H1 (cell line): ENCODE data around the gene SLC2A13. TPM values are rescaled to one million over a fixed set of nuclear protein-coding genes. Genes with fewer than 3 reads are reported as not detected.

Source experiments
- CTCF ChIA-PET: fragments of 300-600 bp; sonication (Branson Sonifier 250); formaldehyde crosslinking; loops from one replicate; lab custom pipeline; 2021; ENCODE audit not compliant: partially characterized antibody; lab: Charles Lee
- POLR2A ChIA-PET: fragments of 300-600 bp; sonication (Branson Sonifier 250); formaldehyde crosslinking; loops from one replicate; lab custom pipeline; 2021; ENCODE audit warnings: inconsistent platforms; ENCODE audit not compliant: partially characterized antibody; lab: Charles Lee
- DNase-seq, 2 experiments: peaks; one replicate each; pipeline versions ENCODE4 v3.0.0 to v3.0.0-alpha.2; 2010 to 2022; ENCODE audit warnings: low spot score in 2 of 2, low read depth in 1 of 2, mixed read lengths in 1 of 2
- FAIRE-seq: peaks from 2 replicates; lab custom pipeline; 2011; peaks lifted over from hg19 to GRCh38; lab: Jason Lieb, UNC
- H2AFZ ChIP-seq: 2 replicates; pipeline ENCODE4 v1.8.1; 2012; ENCODE audit warnings: low read length, inconsistent platforms
- H2AK5ac ChIP-seq: 2 replicates; pipeline ENCODE4 v1.6.1; 2013; ENCODE audit warnings: low read depth, low read length
- H2BK120ac ChIP-seq: replicated peaks from 2 replicates; pipeline ENCODE3; 2013; ENCODE audit warnings: low read depth, low read length, inconsistent platforms
- H2BK12ac ChIP-seq: 2 replicates; pipeline ENCODE4 v1.6.1; 2013; ENCODE audit warnings: low read depth, low read length
- H2BK15ac ChIP-seq: 2 replicates; pipeline ENCODE4 v1.6.1; 2013; ENCODE audit warnings: low read length
- H2BK20ac ChIP-seq: 2 replicates; pipeline ENCODE4 v1.6.1; 2013; ENCODE audit warnings: low read length
- H2BK5ac ChIP-seq: 2 replicates; pipeline ENCODE4 v1.6.1; 2013; ENCODE audit warnings: low read depth, low read length
- H3K14ac ChIP-seq: 2 replicates; pipeline ENCODE4 v1.6.1; 2013; ENCODE audit warnings: inconsistent platforms; ENCODE audit not compliant: insufficient read length
- H3K18ac ChIP-seq: 2 replicates; pipeline ENCODE4 v1.6.1; 2013; ENCODE audit warnings: low read length; ENCODE audit errors: extremely low read depth
- H3K23ac ChIP-seq: 2 replicates; pipeline ENCODE4 v1.6.1; 2013; ENCODE audit warnings: inconsistent platforms; ENCODE audit not compliant: insufficient read length
- H3K23me2 ChIP-seq: 2 replicates; pipeline ENCODE4 v1.6.1; 2013; ENCODE audit warnings: low read depth, low read length
- H3K27ac ChIP-seq: 2 replicates; pipeline ENCODE4 v1.6.1; 2011; ENCODE audit warnings: low read depth, low read length, inconsistent platforms
- H3K27me3 ChIP-seq, 4 experiments: replicated peaks in 1 of 4; 1 replicate in 1 of 4; 2 replicates in 3 of 4; pipeline versions ENCODE4 v1.6.1 to v1.8.1; 2011 to 2013; ENCODE audit warnings: low read length in 3 of 4, mild to moderate bottlenecking in 3 of 4, inconsistent platforms in 2 of 4, mixed read lengths in 2 of 4, moderate library complexity in 1 of 4; ENCODE audit not compliant: control insufficient read depth in 3 of 4, insufficient read depth in 3 of 4; ENCODE audit errors: extremely low read depth in 1 of 4
- H3K36me3 ChIP-seq, 4 experiments: 2 replicates each; pipeline versions ENCODE4 v1.6.1 to v1.8.1; 2011 to 2013; ENCODE audit warnings: mild to moderate bottlenecking in 4 of 4, low read length in 3 of 4, moderate library complexity in 2 of 4, control low read depth in 1 of 4, inconsistent platforms in 1 of 4; ENCODE audit not compliant: insufficient read depth in 4 of 4, control insufficient read depth in 2 of 4
- H3K4ac ChIP-seq: replicated peaks from 2 replicates; pipeline ENCODE3; 2013; ENCODE audit warnings: low read length, low read depth, mixed read lengths, inconsistent platforms; ENCODE audit not compliant: insufficient read length
- H3K4me1 ChIP-seq, 4 experiments: replicated peaks in 1 of 4; 1 replicate in 1 of 4; 2 replicates in 3 of 4; pipeline versions ENCODE4 v1.6.1 to v1.8.1; 2011 to 2013; ENCODE audit warnings: low read length in 3 of 4, inconsistent platforms in 2 of 4, mixed read lengths in 1 of 4; ENCODE audit not compliant: insufficient read depth in 4 of 4, control insufficient read depth in 3 of 4
- H3K4me2 ChIP-seq, 2 experiments: 2 replicates each; pipeline versions ENCODE4 v1.6.1 to v1.8.1; 2011 to 2013; ENCODE audit warnings: low read depth in 2 of 2, low read length in 2 of 2, control low read depth in 1 of 2, inconsistent platforms in 1 of 2, mild to moderate bottlenecking in 1 of 2; ENCODE audit not compliant: insufficient read depth in 1 of 2
- H3K4me3 ChIP-seq, 4 experiments: fragments of 200-600, 300-600 bp in 1 of 4; sonication (generic), shearing (Covaris generic), sonication (Bioruptor Twin) in 1 of 4; 2 replicates each; pipeline versions ENCODE4 v1.5.1 to v1.8.1; 2011 to 2016; ENCODE audit warnings: low read length in 4 of 4, low read depth in 3 of 4, control low read depth in 2 of 4, inconsistent platforms in 2 of 4, mild to moderate bottlenecking in 2 of 4, mixed read lengths in 1 of 4, moderate library complexity in 1 of 4; ENCODE audit not compliant: insufficient read depth in 2 of 4; ENCODE audit errors: extremely low read depth in 1 of 4
- H3K56ac ChIP-seq: replicated peaks from 2 replicates; pipeline ENCODE3; 2013; ENCODE audit warnings: low read depth, mild to moderate bottlenecking, mixed read lengths, low read length, inconsistent platforms; ENCODE audit not compliant: insufficient read length
- H3K79me1 ChIP-seq: 2 replicates; pipeline ENCODE4 v1.6.1; 2013; ENCODE audit warnings: low read depth, low read length, control low read depth
- H3K79me2 ChIP-seq, 2 experiments: 2 replicates each; pipeline versions ENCODE4 v1.6.1 to v1.8.1; 2012 to 2013; ENCODE audit warnings: low read length in 2 of 2, mild to moderate bottlenecking in 2 of 2, inconsistent platforms in 1 of 2; ENCODE audit not compliant: insufficient read depth in 2 of 2, control insufficient read depth in 1 of 2
- H3K9ac ChIP-seq, 4 experiments: replicated peaks in 1 of 4; 1 replicate in 1 of 4; 2 replicates in 3 of 4; pipeline versions ENCODE4 v1.6.1 to v1.8.1; 2011 to 2013; ENCODE audit warnings: low read depth in 3 of 4, low read length in 3 of 4, control low read depth in 2 of 4, mild to moderate bottlenecking in 2 of 4, moderate library complexity in 2 of 4, inconsistent platforms in 1 of 4; ENCODE audit errors: extremely low read depth in 1 of 4
- H3K9me3 ChIP-seq, 2 experiments: 2 replicates each; pipeline versions ENCODE4 v1.6.1 to v1.8.1; 2012 to 2013; ENCODE audit warnings: mild to moderate bottlenecking in 2 of 2, moderate library complexity in 2 of 2, control low read depth in 1 of 2, inconsistent platforms in 1 of 2, low read depth in 1 of 2, low read length in 1 of 2, mixed read lengths in 1 of 2; ENCODE audit not compliant: insufficient read depth in 2 of 2
- H4K20me1 ChIP-seq, 2 experiments: replicated peaks in 1 of 2; 2 replicates each; pipeline versions ENCODE3 to v1.8.1; 2011 to 2013; ENCODE audit warnings: inconsistent platforms in 2 of 2, low read length in 2 of 2, mild to moderate bottlenecking in 1 of 2; ENCODE audit not compliant: insufficient read depth in 2 of 2, control insufficient read depth in 1 of 2
- H4K5ac ChIP-seq: 2 replicates; pipeline ENCODE4 v1.6.1; 2013; ENCODE audit warnings: low read length, low read depth, mixed read lengths, inconsistent platforms; ENCODE audit not compliant: insufficient read length
- H4K8ac ChIP-seq: 2 replicates; pipeline ENCODE4 v1.8.0; 2013; ENCODE audit warnings: mild to moderate bottlenecking, moderate library complexity, low read length, inconsistent platforms; ENCODE audit not compliant: insufficient read depth; ENCODE audit errors: extremely low read depth
- H4K91ac ChIP-seq: replicated peaks from 2 replicates; pipeline ENCODE3; 2013; ENCODE audit warnings: low read length, mixed read lengths, inconsistent platforms; ENCODE audit not compliant: insufficient read length
- BCL11A ChIP-seq, 2 experiments: IDR thresholded peaks; one replicate each; pipeline ENCODE4 v1.6.1; 2011; ENCODE audit warnings: low read depth in 2 of 2, low read length in 2 of 2, mild to moderate bottlenecking in 2 of 2
- CBX5 ChIP-seq: fragments of 300-800, 300-1000 bp; sonication (generic); IDR thresholded peaks from 2 replicates; pipeline ENCODE4 v1.7.1; 2016; ENCODE audit warnings: antibody characterized with exemption, low read length, low read depth
- EZH2 ChIP-seq: fragments of 200-600 bp; sonication (generic); IDR thresholded peaks from 2 replicates; pipeline ENCODE4 v1.7.1; 2012; ENCODE audit warnings: low read depth, mild to moderate bottlenecking, moderate library complexity, low read length, inconsistent platforms; ENCODE audit not compliant: severe bottlenecking
- GTF2F1 ChIP-seq: IDR thresholded peaks from 2 replicates; pipeline ENCODE4 v1.6.1; 2012; ENCODE audit warnings: low read depth, low read length, improper control_type of control experiment, borderline replicate concordance
- KDM1A ChIP-seq: fragments of 200-600, 300-600 bp; sonication (generic); IDR thresholded peaks from 2 replicates; pipeline ENCODE4 v1.7.1; 2016; ENCODE audit warnings: mild to moderate bottlenecking, low read length, borderline replicate concordance
- RAD21 ChIP-seq, 2 experiments: IDR thresholded peaks in 1 of 2; conservative IDR thresholded peaks in 1 of 2; 2 replicates each; pipeline ENCODE4 v1.6.1; 2011; ENCODE audit warnings: low read depth in 2 of 2, low read length in 2 of 2, improper control_type of control experiment in 1 of 2, inconsistent platforms in 1 of 2, mild to moderate bottlenecking in 1 of 2, moderate library complexity in 1 of 2
- RNF2 ChIP-seq: fragments of 200-900, 300-1000 bp; sonication (generic); IDR thresholded peaks from 2 replicates; pipeline ENCODE4 v1.7.1; 2016; ENCODE audit warnings: borderline replicate concordance, low read depth, mild to moderate bottlenecking, antibody characterized with exemption, low read length; ENCODE audit not compliant: poor library complexity, severe bottlenecking; ENCODE audit errors: missing control alignments
- TAF7 ChIP-seq: optimal IDR thresholded peaks from 2 replicates; pipeline ENCODE3; 2011; ENCODE audit warnings: low read depth, mild to moderate bottlenecking, inconsistent platforms, low read length, moderate library complexity, borderline replicate concordance
- YY1 ChIP-seq: IDR thresholded peaks from 2 replicates; pipeline ENCODE4 v1.6.1; 2011; ENCODE audit warnings: low read depth, mild to moderate bottlenecking, low read length
- WGBS, 2 experiments: shearing (Covaris generic) in 1 of 2; methylation state at CpG; one replicate each; pipeline versions ENCODE4 v1.1.6 to v1.1.7; 2013 to 2015; ENCODE audit warnings: low lambda C conversion rate in 2 of 2, mixed read lengths in 2 of 2, inconsistent platforms in 1 of 2, low coverage in 1 of 2, missing lambda C conversion rate in 1 of 2; ENCODE audit not compliant: insufficient replicate concordance in 2 of 2, insufficient coverage in 1 of 2, insufficient read length in 1 of 2; ENCODE audit errors: extremely low coverage in 1 of 2, missing lambda C conversion rate in 1 of 2; 5-methylcytosine and 5-hydroxymethylcytosine counted together
- polyA plus RNA-seq, 7 experiments: library from polyadenylated mRNA; depleted of rRNA in 3 of 7; stranded (reverse) in 5 of 7; unstranded in 2 of 7; fragments of >200 nt in 5 of 7; fragments of 200-250 nt in 2 of 7; gene quantifications; 1 replicate in 5 of 7; 2 replicates in 1 of 7; 4 replicates in 1 of 7; pipeline versions ENCODE4 v1.2.1 to v1.2.3, GENCODE V29; 2011 to 2013; ENCODE audit warnings: missing spikeins in 2 of 7, mixed read lengths in 2 of 7
- total RNA-seq: library from RNA; stranded (reverse); fragmentation: NEBNext Ultra II Directional; extraction: Animal tissue kit (Norgen Biotek cat#: 25700); gene quantifications from 2 replicates; pipeline ENCODE4 v1.2.1, GENCODE V29; 2021

SLC2A13 gene
- total and polyA plus RNA-seq, 2 of the 8 experiments (the other 6 are each of a cell fraction or from before 2014, with no cell fraction given) = 2.8 to 9.6 TPM

DNA sequence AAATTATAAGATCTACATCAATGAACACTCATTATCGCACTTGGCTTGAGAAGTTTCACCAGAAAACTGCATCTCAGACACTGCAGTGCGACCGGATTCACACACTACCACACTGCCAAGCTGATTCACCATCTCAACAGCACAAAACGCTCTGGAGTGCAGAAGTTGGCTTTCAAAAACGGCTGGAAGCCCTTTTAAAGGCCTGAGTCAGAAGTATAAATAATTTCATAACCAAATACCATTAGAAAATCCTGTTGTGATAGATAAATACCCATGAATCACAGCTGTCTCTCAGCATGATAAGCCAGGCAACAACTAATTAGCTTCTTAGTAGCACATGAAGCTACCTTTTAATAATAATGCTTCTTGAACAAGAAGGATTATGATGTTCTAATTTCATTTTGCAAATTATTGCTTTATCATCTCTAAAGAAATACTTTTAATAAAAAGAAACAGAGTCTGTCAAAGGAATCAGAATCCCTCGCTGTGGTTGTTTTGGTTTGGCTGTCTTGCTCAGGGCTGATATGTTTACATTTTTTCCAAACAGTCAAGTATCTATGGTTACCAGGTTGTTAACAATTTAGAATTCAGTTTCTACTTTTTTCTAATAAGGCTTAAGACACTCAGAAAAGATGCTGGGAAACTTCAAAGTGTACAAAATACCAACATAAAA lies 51.2 kb downstream of the SLC2A13 start:
- FAIRE-seq = no peak
- H4K8ac ChIP-seq = no peak overlapping the region
- H3K36me3 ChIP-seq = no peaks in the 10 kb centered on the region
- H3K9me3 ChIP-seq = no peaks in the 10 kb centered on the region
- H2BK15ac ChIP-seq = no peak overlapping the region
- H3K79me2 ChIP-seq = peaks cover 0 to 4% of the 10 kb centered on the region in 2 experiments; a peak in 2 of 4 replicates
- H3K14ac ChIP-seq = no peak overlapping the region
- DNase-seq = no peak
- H2BK120ac ChIP-seq = no peak overlapping the region
- no peak overlapping the region for H3K9ac ChIP-seq
- H2AK5ac ChIP-seq = no peak overlapping the region
- H3K4me2 ChIP-seq = no peak overlapping the region
- POLR2A ChIA-PET = interaction anchor here (1.1 kb wide), 1 partner anchor 9 kb away, joined by 3 read pairs; no protein-coding TSS in a partner anchor
- no peak overlapping the region for H3K4me3 ChIP-seq
- no peaks in the 10 kb centered on the region; the same call in 1 of the 2 replicates for H3K23me2 ChIP-seq
- no peak overlapping the region for H4K91ac ChIP-seq
- H3K23ac ChIP-seq = no peak overlapping the region
- no peak overlapping the region for H3K4ac ChIP-seq
- no peak overlapping the region for H4K5ac ChIP-seq
- 86% methylated on average over 6 of the region's 6 CpGs; no CpG with 5 or more reads in 1 of the 2 experiments for WGBS, 2 experiments
- no peaks in the 10 kb centered on the region; the same call in 1 of the 2 replicates for H3K79me1 ChIP-seq
- H3K27ac ChIP-seq = no peak overlapping the region
- H2AFZ ChIP-seq = no peak overlapping the region
- no peak overlapping the region for H2BK20ac ChIP-seq
- no peak overlapping the region for H3K56ac ChIP-seq
- H3K18ac ChIP-seq = no peak overlapping the region
- no peaks in the 10 kb centered on the region for H4K20me1 ChIP-seq
- no peaks in the 10 kb centered on the region for H3K27me3 ChIP-seq
- CTCF ChIA-PET = interaction anchor here (1.2 to 1.4 kb wide), 2 partner anchors 24 to 50 kb away, joined by 3 to 4 read pairs; no protein-coding TSS in a partner anchor
- peaks cover 0 to 3% (median 0%) of the 10 kb centered on the region in 4 experiments; a peak in 1 of 7 replicates for H3K4me1 ChIP-seq
- H2BK12ac ChIP-seq = no peak overlapping the region
- no peak overlapping the region for H2BK5ac ChIP-seq
- TF ChIP-seq EZH2 (no peak), GTF2F1 (no peak), RNF2 (no peak), BCL11A (IDR thresholded peaks at IDR 0.05; ENCODE audit: low read depth in 2 of 2, low read length in 2 of 2) (no peak), CBX5 (no peak), TAF7 (no peak), RAD21 (IDR thresholded peaks at IDR 0.05 in 1 of 2, conservative IDR thresholded peaks at IDR 0.05 in 1 of 2; ENCODE audit: low read depth in 2 of 2, low read length in 2 of 2) (no peak), KDM1A (no peak), YY1 (no peak)
